GM12878 (cell line): ENCODE results near the gene TNFRSF1B. TPM values are rescaled to one million over a fixed set of nuclear protein-coding genes. Genes with fewer than 3 reads are reported as not detected.
A peak's percentile ranks its signal among the peaks of the same experiment; 100 is the strongest.

ENCODE experiments used
- ASH2L ChIP-seq: fragments of 300-600, 200-600 bp; sonication (generic); IDR thresholded peaks from 2 replicates; pipeline ENCODE4 v1.6.1; 2017; ENCODE audit warnings: low read depth, mild to moderate bottlenecking, borderline replicate concordance
- BCL11A ChIP-seq: IDR thresholded peaks from 2 replicates; pipeline ENCODE4 v1.6.1; 2011; ENCODE audit warnings: low read depth, low read length
- CBFB ChIP-seq: IDR thresholded peaks from 2 replicates; pipeline ENCODE4 v1.6.1; 2016; ENCODE audit warnings: antibody characterized with exemption, low read depth
- DPF2 ChIP-seq: fragments of 450-650 bp; IDR thresholded peaks from 2 replicates; pipeline ENCODE4 v1.6.1; 2017; ENCODE audit warnings: mild to moderate bottlenecking
- E2F4 ChIP-seq: IDR thresholded peaks from 2 replicates; pipeline ENCODE4 v1.6.1; 2012; ENCODE audit warnings: low read depth, low read length, improper control_type of control experiment
- HDAC2 ChIP-seq: fragments of 200-600 bp; sonication (generic); IDR thresholded peaks from 2 replicates; pipeline ENCODE4 v1.6.1; 2017
- IKZF1 ChIP-seq: fragments of 450-650 bp; conservative IDR thresholded peaks from 2 replicates; pipeline ENCODE4 v1.6.1; 2017; ENCODE audit warnings: antibody characterized with exemption, mild to moderate bottlenecking
- IKZF2 ChIP-seq, 2 experiments: fragments of 450-650 bp; IDR thresholded peaks; 2 replicates each; pipeline ENCODE4 v1.6.1; 2017; ENCODE audit warnings: mild to moderate bottlenecking in 2 of 2, moderate library complexity in 2 of 2
- IRF4 ChIP-seq: IDR thresholded peaks from 2 replicates; pipeline ENCODE4 v1.6.1; 2011; ENCODE audit warnings: low read depth, low read length
- JUNB ChIP-seq: IDR thresholded peaks from 2 replicates; pipeline ENCODE4 v1.6.1; 2016; ENCODE audit warnings: antibody characterized with exemption, mild to moderate bottlenecking
- LARP7 ChIP-seq: fragments of 450-650 bp; IDR thresholded peaks from 2 replicates; pipeline ENCODE4 v1.6.1; 2017; ENCODE audit warnings: mild to moderate bottlenecking
- MEF2B ChIP-seq: fragments of 450-650 bp; IDR thresholded peaks from 2 replicates; pipeline ENCODE4 v1.6.1; 2018; ENCODE audit warnings: mild to moderate bottlenecking, moderate library complexity; ENCODE audit not compliant: partially characterized antibody, poor library complexity, severe bottlenecking
- NKRF ChIP-seq: fragments of 450-650 bp; conservative IDR thresholded peaks from 2 replicates; pipeline ENCODE4 v1.6.1; 2017; ENCODE audit warnings: mild to moderate bottlenecking, moderate library complexity
- NRF1 ChIP-seq: conservative IDR thresholded peaks from 2 replicates; pipeline ENCODE4 v1.6.1; 2011; ENCODE audit warnings: mild to moderate bottlenecking, low read depth, low read length, improper control_type of control experiment
- PBX3 ChIP-seq: IDR thresholded peaks from 2 replicates; pipeline ENCODE4 v1.6.1; 2011; ENCODE audit warnings: mild to moderate bottlenecking, low read depth, low read length, moderate library complexity; ENCODE audit not compliant: insufficient replicate concordance
- POLR2AphosphoS5 ChIP-seq: IDR thresholded peaks from 2 replicates; pipeline ENCODE4 v1.6.1; 2011; ENCODE audit warnings: mild to moderate bottlenecking, low read length, inconsistent platforms
- RELB ChIP-seq: fragments of 450-650 bp; IDR thresholded peaks from 2 replicates; pipeline ENCODE4 v1.6.1; 2017; ENCODE audit warnings: low read depth, mild to moderate bottlenecking, moderate library complexity
- SPI1 ChIP-seq: IDR thresholded peaks from 2 replicates; pipeline ENCODE4 v1.6.1; 2011; ENCODE audit warnings: low read depth, mild to moderate bottlenecking, low read length, moderate library complexity, borderline replicate concordance; ENCODE audit not compliant: insufficient read depth
- ZNF592 ChIP-seq: fragments of 450-650 bp; IDR thresholded peaks from 2 replicates; pipeline ENCODE4 v1.6.1; 2017; ENCODE audit warnings: mild to moderate bottlenecking, moderate library complexity
- ZNF622 ChIP-seq: fragments of 450-650 bp; IDR thresholded peaks from 2 replicates; pipeline ENCODE4 v1.6.1; 2017; ENCODE audit warnings: mild to moderate bottlenecking, inconsistent platforms
- ZZZ3 ChIP-seq: IDR thresholded peaks from 2 replicates; pipeline ENCODE4 v1.6.1; 2011; ENCODE audit warnings: low read depth; ENCODE audit not compliant: control insufficient read depth, insufficient read length
- polyA plus RNA-seq, 11 experiments: library from polyadenylated mRNA; depleted of rRNA in 4 of 11; unstranded in 6 of 11; stranded (reverse) in 5 of 11; fragments of >200 nt; fragmentation: Nextera tagmentation in 4 of 11; fragmentation: Illumina TruSeq in 1 of 11; extraction: Ambion mirVana in 4 of 11; extraction: Trizol in 1 of 11; gene quantifications; 1 replicate in 1 of 11; 2 replicates in 10 of 11; pipeline versions ENCODE4 v1.2.1 to v1.2.3, GENCODE V29; 2011 to 2016; ENCODE audit warnings: inconsistent platforms in 2 of 11, missing spikeins in 2 of 11, low read depth in 1 of 11
- total RNA-seq, 4 experiments: library from RNA; depleted of rRNA in 3 of 4; stranded (reverse); fragments of >200 nt in 3 of 4; fragmentation: Illumina TruSeq in 1 of 4; extraction: Trizol in 1 of 4; gene quantifications; 2 replicates each; pipeline versions ENCODE4 v1.2.1 to v1.2.3, GENCODE V29; 2013 to 2021

TNFRSF1B gene
- total and polyA plus RNA-seq, 10 of the 15 experiments (the other 5 are each of a cell fraction or from before 2014, with no cell fraction given) = 10.1 to 87.2 (median 37.3) TPM

GRCh38 chr1:12201352-12202189 lies 34.8 kb downstream of the TNFRSF1B start (continued):
- no peak for TF ChIP-seq ZNF592
- TF ChIP-seq IRF4 = no peak
- no peak for TF ChIP-seq NRF1
- TF ChIP-seq SPI1 = no peak
- TF ChIP-seq IKZF2 (IDR thresholded peaks at IDR 0.05) = peak; percentile 92 to 93
- TF ChIP-seq HDAC2 = no peak
- no peak for TF ChIP-seq CBFB
- TF ChIP-seq PBX3 = no peak
- peak; percentile 80 for TF ChIP-seq RELB
- no peak for TF ChIP-seq BCL11A
- no peak for TF ChIP-seq ZNF622
- TF ChIP-seq ZZZ3 = no peak
- peak; percentile 86 for TF ChIP-seq DPF2
- no peak for TF ChIP-seq ASH2L
- TF ChIP-seq LARP7 = 0 out of 2 replicates have a peak, but pooled peaks have one; percentile 34
- no peak for TF ChIP-seq JUNB
- no peak for TF ChIP-seq POLR2AphosphoS5
- TF ChIP-seq MEF2B = peak; percentile 86
- no peak for TF ChIP-seq E2F4
- TF ChIP-seq NKRF = peak; percentile 39; the same call in 1 of the 2 replicates
- peak; percentile 91 for TF ChIP-seq IKZF1
